ENCODE measurements around the gene PRMT7. TPM values are rescaled to one million over a fixed set of nuclear protein-coding genes. Genes with fewer than 3 reads are reported as not detected.

PRMT7 gene
- total and polyA plus RNA-seq, 2 donors (not counting 1 experiment from before 2014, with no cell fraction given): 76.9 to 80.4 TPM

- Histone ChIP-seq H4K20me1 (ENCODE audit: control insufficient read depth, insufficient read depth, low read length, poor library complexity, severe bottlenecking) (no peaks in the 10 kb centered on the region), H3K9me3 (ENCODE audit: control extremely low read depth in 1 of 3, control insufficient read depth in 2 of 3, insufficient read depth in 1 of 3, low read length in 2 of 3) (no peaks in the 10 kb centered on the region), H3K9ac (ENCODE audit: low read length) (no peak overlapping the region), H3K4me3 (ENCODE audit: control extremely low read depth in 1 of 5, extremely low read depth in 1 of 5, insufficient read depth in 1 of 5, low read depth in 2 of 5, low read length in 4 of 5) (no peak overlapping the region), H3K79me2 (ENCODE audit: control insufficient read depth, insufficient read depth, low read length) (no peaks in the 10 kb centered on the region), H2AFZ (ENCODE audit: insufficient read depth, low read depth, low read length, poor library complexity, severe bottlenecking) (no peak overlapping the region), H3K4me1 (ENCODE audit: control insufficient read depth in 2 of 2, insufficient read depth in 2 of 2, low read length in 2 of 2) (peaks cover 20 to 36% of the 10 kb centered on the region in 2 donors), H3K27ac (ENCODE audit: low read length in 2 of 2) (no peak overlapping the region), H3K27me3 (replicated peaks in 1 of 4; ENCODE audit: control extremely low read depth in 1 of 4, control insufficient read depth in 3 of 4, insufficient read depth in 4 of 4, low read length in 3 of 4) (peaks cover 0 to 3% (median 1%) of the 10 kb centered on the region in 4 experiments), H3K36me3 (replicated peaks in 1 of 2; ENCODE audit: control extremely low read depth in 1 of 2, control insufficient read depth in 1 of 2, extremely low read depth in 1 of 2, insufficient read depth in 2 of 2, low read length in 1 of 2) (no peaks in the 10 kb centered on the region), H3K4me2 (replicated peaks; ENCODE audit: low read depth, low read length, poor library complexity, severe bottlenecking) (no peak overlapping the region)
- DNase-seq (no peak), ATAC-seq (ENCODE audit: low read depth) (no peak)
- Mint-ChIP-seq H3K9me3 (ENCODE audit: insufficient read depth) (no peaks in the 10 kb centered on the region), H3K27me3 (peaks cover 3% of the 10 kb centered on the region), H3K4me3 (no peak overlapping the region), H3K27ac (no peak overlapping the region), H3K4me1 (peaks cover 21% of the 10 kb centered on the region)
- WGBS (ENCODE audit: insufficient coverage): 92% methylated on average over 10 of the region's 10 CpGs
- TF ChIP-seq CTCF (IDR thresholded peaks at IDR 0.05) (no peak), EZH2 (IDR thresholded peaks at IDR 0.05; ENCODE audit: borderline replicate concordance, insufficient read depth, low read depth, low read length, poor library complexity, severe bottlenecking) (no peak)
- intact Hi-C loops (cut with micrococcal nuclease): no loop called here
- CTCF ChIA-PET: no interaction called here
- POLR2A ChIA-PET: no interaction called here
These were observed 63.5 kb downstream of the PRMT7 start for GRCh38 chr16:68374246-68374805.

- no peak overlapping the region for H3K4me3 ChIP-seq (ENCODE audit: control extremely low read depth in 1 of 5, extremely low read depth in 1 of 5, insufficient read depth in 1 of 5, low read depth in 2 of 5, low read length in 4 of 5)
- ChIA-PET CTCF (no interaction called here), POLR2A (no interaction called here)
- H4K20me1 ChIP-seq (ENCODE audit: control insufficient read depth, insufficient read depth, low read length, poor library complexity, severe bottlenecking): no peaks in the 10 kb centered on the region
- H3K27ac ChIP-seq (ENCODE audit: low read length in 2 of 2): no peak overlapping the region
- H3K4me1 ChIP-seq (ENCODE audit: control insufficient read depth in 2 of 2, insufficient read depth in 2 of 2, low read length in 2 of 2): peaks cover 12 to 36% of the 10 kb centered on the region in 2 donors
- Mint-ChIP-seq H3K4me1 (peaks cover 18% of the 10 kb centered on the region), H3K4me3 (no peak overlapping the region), H3K27me3 (peaks cover 3% of the 10 kb centered on the region), H3K9me3 (ENCODE audit: insufficient read depth) (no peaks in the 10 kb centered on the region), H3K27ac (no peak overlapping the region)
- H2AFZ ChIP-seq (ENCODE audit: insufficient read depth, low read depth, low read length, poor library complexity, severe bottlenecking): no peak overlapping the region
- intact Hi-C loops (cut with micrococcal nuclease): no loop called here
- no peak overlapping the region for H3K9ac ChIP-seq (ENCODE audit: low read length)
- no peak for TF ChIP-seq CTCF (IDR thresholded peaks at IDR 0.05)
- no peak for TF ChIP-seq EZH2 (IDR thresholded peaks at IDR 0.05; ENCODE audit: borderline replicate concordance, insufficient read depth, low read depth, low read length, poor library complexity, severe bottlenecking)
- 88% methylated on average over 7 of the region's 9 CpGs for WGBS (ENCODE audit: insufficient coverage)
- no peak for ATAC-seq (ENCODE audit: low read depth)
- no peaks in the 10 kb centered on the region for H3K36me3 ChIP-seq (replicated peaks in 1 of 2; ENCODE audit: control extremely low read depth in 1 of 2, control insufficient read depth in 1 of 2, extremely low read depth in 1 of 2, insufficient read depth in 2 of 2, low read length in 1 of 2)
- no peaks in the 10 kb centered on the region for H3K9me3 ChIP-seq (ENCODE audit: control extremely low read depth in 1 of 3, control insufficient read depth in 2 of 3, insufficient read depth in 1 of 3, low read length in 2 of 3)
- H3K4me2 ChIP-seq (replicated peaks; ENCODE audit: low read depth, low read length, poor library complexity, severe bottlenecking): no peak overlapping the region
- no peaks in the 10 kb centered on the region for H3K79me2 ChIP-seq (ENCODE audit: control insufficient read depth, insufficient read depth, low read length)
- peaks cover 0 to 3% (median 1%) of the 10 kb centered on the region in 4 experiments for H3K27me3 ChIP-seq (replicated peaks in 1 of 4; ENCODE audit: control extremely low read depth in 1 of 4, control insufficient read depth in 3 of 4, insufficient read depth in 4 of 4, low read length in 3 of 4)
- no peak for DNase-seq
These were observed 64.3 kb downstream of the PRMT7 start for GRCh38 chr16:68374961-68375660.
